Epithelial cell of proximal tubule (primary cell): Measurements from ENCODE around the gene PLB1. TPM values are rescaled to one million over a fixed set of nuclear protein-coding genes. Genes with fewer than 3 reads are reported as not detected.

ENCODE experiments used
- DNase-seq: peaks from one replicate; pipeline ENCODE4 v3.0.0-alpha.2; 2011; ENCODE audit warnings: low read depth
- H3K4me3 ChIP-seq: 2 replicates; pipeline ENCODE4 v1.5.1; 2011; ENCODE audit warnings: low read depth, mild to moderate bottlenecking, low read length
- CTCF ChIP-seq: conservative IDR thresholded peaks from 2 replicates; pipeline ENCODE4 v1.5.1; 2012; ENCODE audit warnings: low read depth, mild to moderate bottlenecking, low read length
- total RNA-seq: library from RNA; depleted of rRNA; stranded (reverse); fragments of >200 nt; gene quantifications from 2 replicates; pipeline ENCODE4 v1.2.3, GENCODE V29; 2015

PLB1 gene
- total RNA-seq, 1 donor from 2014 or later: 2.1 TPM

DNA sequence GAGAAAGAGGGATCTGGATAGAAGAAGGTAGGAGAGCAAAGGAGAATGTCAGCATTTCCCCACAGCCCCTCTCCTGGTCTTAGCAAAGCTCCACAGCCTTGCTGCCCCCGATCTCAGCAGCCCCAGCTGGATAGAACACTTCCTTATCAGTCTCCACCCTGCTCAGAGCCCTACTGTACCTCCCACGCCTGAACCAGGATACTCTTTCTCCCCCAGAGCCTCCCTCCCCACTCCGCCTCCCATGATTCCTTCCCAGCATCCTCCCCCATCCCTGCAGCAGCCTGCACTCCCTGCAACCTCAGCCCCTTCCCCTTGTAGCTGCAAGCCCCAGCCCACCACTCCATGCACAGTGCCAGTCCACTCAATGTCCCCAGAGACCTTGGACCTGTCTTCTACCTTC lies 25.8 kb downstream of the PLB1 start:
- no peak for TF ChIP-seq CTCF
- no peak overlapping the region for H3K4me3 ChIP-seq
- DNase-seq: no peak

GRCh38 chr2:28522481-28522880 lies 26.6 kb downstream of the PLB1 start:
- no peak overlapping the region for H3K4me3 ChIP-seq
- DNase-seq: no peak

DNA sequence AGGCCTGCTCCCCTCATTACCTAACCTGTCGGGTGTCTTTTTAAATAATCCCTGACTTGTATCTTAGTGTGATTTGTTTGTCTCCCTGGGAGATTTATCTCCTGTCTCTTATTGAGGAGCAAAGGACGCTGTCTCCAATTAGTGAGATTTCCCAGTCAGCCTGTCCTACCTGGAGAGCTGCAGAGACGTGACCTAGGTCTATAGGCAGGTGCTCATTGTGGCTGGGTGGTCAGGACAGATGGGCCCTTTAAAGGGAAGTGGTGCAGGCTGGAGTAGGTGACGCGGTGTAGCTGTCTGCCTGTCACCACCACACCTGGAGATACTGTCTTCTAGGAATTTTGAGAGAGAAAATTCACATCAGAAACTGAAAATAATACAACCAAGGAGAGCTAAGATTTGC lies 28.0 kb downstream of the PLB1 start:
- no peak for DNase-seq
- TF ChIP-seq CTCF: no peak
- H3K4me3 ChIP-seq: no peak overlapping the region

More at GRCh38 chr2:28522481-28522880, 26.6 kb downstream of the PLB1 start:
- no peak for TF ChIP-seq CTCF

GRCh38 chr2:28525481-28525880 lies 29.6 kb downstream of the PLB1 start:
- H3K4me3 ChIP-seq: no peak overlapping the region
- DNase-seq: no peak

DNA sequence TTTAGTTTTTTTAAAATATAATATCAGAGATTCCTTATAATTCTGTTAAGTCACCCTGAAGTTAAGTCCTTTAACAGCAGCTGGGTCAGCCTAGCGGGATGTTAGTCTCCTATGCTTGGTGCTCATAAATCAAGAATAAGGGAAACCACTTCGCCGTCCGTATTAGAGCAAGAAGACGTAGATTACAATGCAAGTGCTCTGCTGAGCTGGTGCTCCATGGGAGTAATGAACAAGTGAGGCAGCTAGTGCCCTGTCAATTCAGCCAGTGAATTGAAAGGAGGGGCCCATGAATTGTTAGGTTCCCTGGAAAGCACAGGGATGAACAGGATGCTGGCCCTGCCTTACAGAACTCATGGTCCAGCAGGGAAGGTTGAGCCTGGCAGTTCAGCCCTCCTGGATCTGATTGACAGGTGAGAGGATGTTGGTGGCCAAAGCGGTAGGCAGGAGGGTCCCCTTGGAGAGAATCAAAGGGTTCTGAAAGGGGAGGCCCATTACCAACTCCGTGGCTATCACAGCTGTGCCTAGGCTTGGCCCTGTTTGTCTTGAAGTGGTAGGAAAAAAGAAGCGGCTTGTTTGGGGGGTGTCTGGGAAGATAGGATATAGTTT lies 30.8 kb downstream of the PLB1 start:
- no peak overlapping the region for H3K4me3 ChIP-seq
- no peak for DNase-seq
- TF ChIP-seq CTCF: no peak

More at GRCh38 chr2:28525481-28525880, 29.6 kb downstream of the PLB1 start:
- no peak for TF ChIP-seq CTCF

DNA sequence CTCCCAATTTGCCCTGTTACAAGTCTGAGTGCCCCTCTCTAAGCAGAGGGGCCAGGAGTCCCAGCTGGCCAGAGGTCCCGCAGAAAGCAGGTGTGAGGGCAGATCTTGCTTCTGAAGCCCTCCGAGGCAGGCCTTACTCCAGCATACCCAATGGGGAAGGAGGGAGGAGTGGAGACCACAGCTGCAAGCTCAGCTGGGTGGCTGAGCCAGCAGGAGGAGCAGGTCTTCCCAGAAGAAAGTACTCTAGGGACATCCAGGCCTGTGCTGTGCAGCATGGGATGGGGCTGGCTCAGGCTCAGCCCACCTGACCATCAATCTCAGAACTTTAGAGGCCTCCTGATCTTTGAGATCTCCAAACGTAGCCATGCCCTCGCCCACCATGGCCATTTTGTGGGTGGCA lies 31.3 kb downstream of the PLB1 start:
- DNase-seq: no peak
- no peak for TF ChIP-seq CTCF
- H3K4me3 ChIP-seq: no peak overlapping the region

GRCh38 chr2:28528206-28528605 lies 32.3 kb downstream of the PLB1 start:
- H3K4me3 ChIP-seq: no peak overlapping the region
- DNase-seq: no peak
- no peak for TF ChIP-seq CTCF
